Activated CD8-positive, alpha-beta memory T cell treated with anti-CD3 and anti-CD28 coated beads, Interleukin-2, amount 50 U/mL, for 4 hours (primary cell): ENCODE results near the gene DAZAP1.

ENCODE experiments used
- DNase-seq: peaks from one replicate; pipeline ENCODE4 v3.0.0-alpha.2; 2020

Gene DAZAP1

GRCh38 chr19:1407528-1408299 is at the start of gene DAZAP1:
Gene DAZAP1 (plus strand): TSS chr19:1407586. CDS start chr19:1407774, 188 bp downstream.
- peak; percentile 58 for DNase-seq

- no peak for DNase-seq
These were observed 47.1 kb upstream of the DAZAP1 start for GRCh38 chr19:1360126-1360817.

- DNase-seq, result no peak
These were observed 46.4 kb upstream of the DAZAP1 start for GRCh38 chr19:1360818-1361461.

- no peak for DNase-seq
These were observed 45.6 kb upstream of the DAZAP1 start for GRCh38 chr19:1361601-1362386.

GRCh38 chr19:1362387-1363257 is 44.8 kb upstream of the DAZAP1 start:
- no peak for DNase-seq

GRCh38 chr19:1363599-1363998 is 43.8 kb upstream of the DAZAP1 start:
- no peak for DNase-seq

GRCh38 chr19:1364070-1364704 is 43.2 kb upstream of the DAZAP1 start:
- no peak for DNase-seq

GRCh38 chr19:1365319-1366269 is 41.8 kb upstream of the DAZAP1 start:
- no peak for DNase-seq

GRCh38 chr19:1366296-1366695 is 41.1 kb upstream of the DAZAP1 start:
- no peak for DNase-seq

GRCh38 chr19:1366899-1367870 is 40.2 kb upstream of the DAZAP1 start:
- no peak for DNase-seq

- DNase-seq, result no peak
These were observed 38.1 kb upstream of the DAZAP1 start for GRCh38 chr19:1369214-1369805.

- no peak for DNase-seq
These were observed 36.6 kb upstream of the DAZAP1 start for GRCh38 chr19:1370579-1371361.

GRCh38 chr19:1373042-1373533 is 34.3 kb upstream of the DAZAP1 start:
- no peak for DNase-seq

- DNase-seq, result no peak
These were observed 33.7 kb upstream of the DAZAP1 start for GRCh38 chr19:1373534-1374249.

- DNase-seq, result no peak
These were observed 33.2 kb upstream of the DAZAP1 start for GRCh38 chr19:1374250-1374577.

- no peak for DNase-seq
These were observed 31.0 kb upstream of the DAZAP1 start for GRCh38 chr19:1376415-1376805.
